ENCODE measurements around the gene SMR3B. TPM values are rescaled to one million over a fixed set of nuclear protein-coding genes. Genes with fewer than 3 reads are reported as not detected.

SMR3B gene
- total RNA-seq, 4 donors from 2014 or later = not detected

Other genes starting within 250 kb of the SMR3B start
- not detected for gene PRR27, start 228.9 kb upstream of the SMR3B start, total RNA-seq
- 1 to 10 TPM in 1 of 4 donors, not detected in 3; 1.1 TPM for gene ODAM, start 187.4 kb upstream of the SMR3B start, total RNA-seq
- gene FDCSP, start 157.0 kb upstream of the SMR3B start, total RNA-seq = 10 to 100 TPM in 1 of 4 donors, not detected in 3; 19.1 TPM
- gene CSN3, start 140.5 kb upstream of the SMR3B start, total RNA-seq = not detected
- gene CABS1, start 48.1 kb upstream of the SMR3B start, total RNA-seq = not detected
- gene SMR3A, start 22.4 kb upstream of the SMR3B start, total RNA-seq = not detected
- gene OPRPN, start 14.8 kb downstream of the SMR3B start, total RNA-seq = not detected
- not detected for gene MUC7, start 89.1 kb downstream of the SMR3B start, total RNA-seq
- gene AMTN, start 135.4 kb downstream of the SMR3B start, total RNA-seq = 1 to 10 TPM in 1 of 4 donors, not detected in 3; 1.2 TPM
- not detected for gene AMBN, start 209.1 kb downstream of the SMR3B start, total RNA-seq
- under 1 TPM in 2 of 4 donors, not detected in 2; 0.16 to 0.54 TPM for gene ENAM, start 245.6 kb downstream of the SMR3B start, total RNA-seq